SK-N-SH (cell line): Measurements from ENCODE around the gene CCDC50. TPM values are rescaled to one million over a fixed set of nuclear protein-coding genes. Genes with fewer than 3 reads are reported as not detected.

Experiments
- CTCF ChIA-PET: fragments of 300-600, 350-600 bp; formaldehyde crosslinking; extraction: SDS; loops from one replicate; lab custom pipeline; 2021; lab: Yijun Ruan, JAX
- POLR2A ChIA-PET: fragments of 350-600 bp; sonication (Branson Sonifier 250); formaldehyde crosslinking; extraction: SDS; loops from one replicate; lab custom pipeline; 2020; ENCODE audit warnings: antibody characterized with exemption, inconsistent platforms; lab: Yijun Ruan, JAX
- DNase-seq: peaks from one replicate; pipeline ENCODE4 v3.0.0; 2012
- H2AFZ ChIP-seq: fragments of 200-600 bp; sonication (generic); 2 replicates; pipeline ENCODE4 v1.8.1; 2016; ENCODE audit warnings: antibody characterized with exemption, mild to moderate bottlenecking, low read depth
- H3F3A ChIP-seq: fragments of 200-600 bp; sonication (generic); replicated peaks from 2 replicates; pipeline ENCODE3; 2016; ENCODE audit warnings: antibody characterized with exemption, mild to moderate bottlenecking; ENCODE audit not compliant: insufficient read depth
- H3K27ac ChIP-seq, 2 experiments: fragments of 200-500 bp in 1 of 2; fragments of 200-600 bp in 1 of 2; sonication (Bioruptor generic) in 1 of 2; sonication (generic), shearing (Covaris generic) in 1 of 2; 2 replicates each; pipeline versions ENCODE4 v1.5.1 to v1.6.1; 2014 to 2016; ENCODE audit warnings: low read depth in 2 of 2, inconsistent platforms in 1 of 2, low read length in 1 of 2, mild to moderate bottlenecking in 1 of 2, mixed read lengths in 1 of 2
- H3K27me3 ChIP-seq: fragments of 200-600 bp; sonication (generic), shearing (Covaris generic); 2 replicates; pipeline ENCODE4 v1.6.1; 2016; ENCODE audit warnings: mixed run types; ENCODE audit not compliant: insufficient read depth
- H3K36me3 ChIP-seq, 2 experiments: fragments of 200-500 bp in 1 of 2; fragments of 200-600 bp in 1 of 2; sonication (Bioruptor generic) in 1 of 2; sonication (generic) in 1 of 2; replicated peaks in 1 of 2; 2 replicates each; pipeline versions ENCODE3 to v1.5.1; 2014 to 2016; ENCODE audit warnings: low read length in 1 of 2, mild to moderate bottlenecking in 1 of 2; ENCODE audit not compliant: insufficient read depth in 2 of 2, control insufficient read depth in 1 of 2
- H3K4me1 ChIP-seq, 2 experiments: fragments of 200-500 bp in 1 of 2; fragments of 200-600 bp in 1 of 2; sonication (Bioruptor generic) in 1 of 2; sonication (generic), shearing (Covaris generic) in 1 of 2; 2 replicates each; pipeline versions ENCODE4 v1.5.1 to v1.6.1; 2014 to 2016; ENCODE audit warnings: low read depth in 1 of 2, low read length in 1 of 2, mixed run types in 1 of 2; ENCODE audit not compliant: insufficient read depth in 2 of 2, control insufficient read depth in 1 of 2
- H3K4me2 ChIP-seq: fragments of 200-600 bp; sonication (generic), shearing (Covaris generic); 2 replicates; pipeline ENCODE4 v1.6.1; 2017; ENCODE audit warnings: mixed run types
- H3K4me3 ChIP-seq, 2 experiments: fragments of 200-500 bp in 1 of 2; fragments of 200-600 bp in 1 of 2; sonication (Bioruptor generic) in 1 of 2; sonication (generic), shearing (Covaris generic) in 1 of 2; 2 replicates each; pipeline versions ENCODE4 v1.5.1 to v1.8.1; 2014 to 2016; ENCODE audit warnings: low read depth in 2 of 2, inconsistent platforms in 1 of 2, low read length in 1 of 2, mild to moderate bottlenecking in 1 of 2, mixed read lengths in 1 of 2, moderate library complexity in 1 of 2
- H3K79me2 ChIP-seq: fragments of 200-600 bp; sonication (generic); 2 replicates; pipeline ENCODE4 v1.8.1; 2017; ENCODE audit warnings: mild to moderate bottlenecking; ENCODE audit not compliant: insufficient read depth
- H3K9ac ChIP-seq: fragments of 200-600 bp; sonication (generic); 2 replicates; pipeline ENCODE4 v1.6.1; 2017; ENCODE audit warnings: mixed run types
- H3K9me2 ChIP-seq: fragments of 200-600 bp; sonication (generic); 2 replicates; pipeline ENCODE4 v1.6.1; 2017; ENCODE audit warnings: mixed run types
- H3K9me3 ChIP-seq: fragments of 200-600 bp; sonication (generic); 2 replicates; pipeline ENCODE4 v1.6.1; 2017; ENCODE audit warnings: mixed run types, mild to moderate bottlenecking, moderate library complexity
- H4K20me1 ChIP-seq: fragments of 200-600 bp; sonication (generic); 2 replicates; pipeline ENCODE4 v1.6.1; 2017; ENCODE audit warnings: mild to moderate bottlenecking, mixed run types; ENCODE audit not compliant: insufficient read depth
- CHD2 ChIP-seq: fragments of 150-350 bp; IDR thresholded peaks from 2 replicates; pipeline ENCODE4 v1.6.1; 2018; ENCODE audit warnings: low read length; ENCODE audit not compliant: partially characterized antibody
- ELF1 ChIP-seq: IDR thresholded peaks from 2 replicates; pipeline ENCODE4 v1.4.0; 2012
- GABPA ChIP-seq: IDR thresholded peaks from 2 replicates; pipeline ENCODE4 v1.4.0; 2012; ENCODE audit warnings: low read depth, mild to moderate bottlenecking
- JUND ChIP-seq: IDR thresholded peaks from 2 replicates; pipeline ENCODE4 v1.4.0; 2012
- MEF2A ChIP-seq: IDR thresholded peaks from 2 replicates; pipeline ENCODE4 v1.4.0; 2012; ENCODE audit warnings: low read depth, borderline replicate concordance
- PBX3 ChIP-seq: IDR thresholded peaks from 2 replicates; pipeline ENCODE4; 2012
- POLR2AphosphoS5 ChIP-seq: IDR thresholded peaks from 2 replicates; pipeline ENCODE4 v1.6.1; 2012; ENCODE audit warnings: low read depth, low read length
- RAD21 ChIP-seq: IDR thresholded peaks from 2 replicates; pipeline ENCODE4 v1.6.1; 2012; ENCODE audit warnings: mild to moderate bottlenecking, low read length
- RFX5 ChIP-seq: IDR thresholded peaks from 2 replicates; pipeline ENCODE4 v1.6.1; 2012; ENCODE audit warnings: mild to moderate bottlenecking, improper control_type of control experiment, low read length
- TAF1 ChIP-seq: IDR thresholded peaks from 2 replicates; pipeline ENCODE4 v1.6.1; 2012; ENCODE audit warnings: low read depth, mild to moderate bottlenecking, low read length, moderate library complexity, borderline replicate concordance
- TCF12 ChIP-seq: IDR thresholded peaks from 2 replicates; pipeline ENCODE4 v1.4.0; 2012
- USF1 ChIP-seq: IDR thresholded peaks from 2 replicates; pipeline ENCODE4 v1.4.0; 2012; ENCODE audit warnings: low read depth, borderline replicate concordance
- WGBS: methylation state at CpG from one replicate; pipeline ENCODE4 v1.1.6; 2017; ENCODE audit warnings: low lambda C conversion rate; 5-methylcytosine and 5-hydroxymethylcytosine counted together
- polyA plus RNA-seq, 3 experiments: library from polyadenylated mRNA; depleted of rRNA; stranded (reverse); fragments of >200 nt; gene quantifications; 2 replicates each; pipeline ENCODE4 v1.2.3, GENCODE V29; 2012

CCDC50 gene
- polyA plus RNA-seq, 1 of the 3 experiments (the other 2 are of a cell fraction) = 21.9 TPM

GRCh38 chr3:191373327-191373726, 44.1 kb downstream of the CCDC50 start (continued):
- TF ChIP-seq CHD2 = no peak
- no peak for TF ChIP-seq ELF1
- TF ChIP-seq USF1 = no peak
- no peak for TF ChIP-seq RFX5

- no peak for DNase-seq
- POLR2A ChIA-PET = no interaction called here
- WGBS = 69% methylated on average over 7 of the region's 7 CpGs
These were observed 47.4 kb downstream of the CCDC50 start for GRCh38 chr3:191376516-191377141.

GRCh38 chr3:191378142-191378812, 49.1 kb downstream of the CCDC50 start:
- Histone ChIP-seq H3K4me3 (no peak overlapping the region), H3K4me2 (peak overlapping the region; percentile 35), H3K9me3 (no peaks in the 10 kb centered on the region), H2AFZ (no peak overlapping the region), H3K79me2 (no peaks in the 10 kb centered on the region), H4K20me1 (no peaks in the 10 kb centered on the region), H3K27me3 (no peaks in the 10 kb centered on the region), H3K36me3 (peaks cover 46 to 50% of the 10 kb centered on the region in 2 experiments), H3K9me2 (no peaks in the 10 kb centered on the region), H3K4me1 (peaks cover 13 to 22% of the 10 kb centered on the region in 2 experiments; a peak in 2 of 4 replicates), H3F3A (peaks cover 16% of the 10 kb centered on the region), H3K9ac (no peak overlapping the region), H3K27ac (peak overlapping the region in 1 of 2 experiments; percentile 57; a peak in 2 of 4 replicates)
- ChIA-PET CTCF (no interaction called here), POLR2A (no interaction called here)
- TF ChIP-seq POLR2AphosphoS5 = no peak
- peak; percentile 22 for TF ChIP-seq PBX3
- no peak for TF ChIP-seq TAF1
- TF ChIP-seq TCF12 = peak; percentile 19; the same call in 1 of the 2 replicates
- DNase-seq = no peak

More at GRCh38 chr3:191376516-191377141, 47.4 kb downstream of the CCDC50 start:
- Histone ChIP-seq H3K27ac (peak overlapping the region; percentile 6 to 57; a peak in 2 of 4 replicates), H3K4me3 (no peak overlapping the region), H3K4me1 (peaks cover 13 to 22% of the 10 kb centered on the region in 2 experiments; a peak in 2 of 4 replicates), H3K9me3 (no peaks in the 10 kb centered on the region), H2AFZ (no peak overlapping the region), H3K36me3 (peaks cover 37 to 52% of the 10 kb centered on the region in 2 experiments), H3K27me3 (no peaks in the 10 kb centered on the region), H3K4me2 (peak overlapping the region; percentile 19; the same call in 1 of the 2 replicates), H3K79me2 (no peaks in the 10 kb centered on the region; the same call in 1 of the 2 replicates), H4K20me1 (no peaks in the 10 kb centered on the region), H3K9me2 (no peaks in the 10 kb centered on the region), H3K9ac (no peak overlapping the region), H3F3A (peaks cover 15% of the 10 kb centered on the region)
- 0 out of 2 replicates have a peak, but pooled peaks have one; percentile 20 for TF ChIP-seq JUND
- no peak for TF ChIP-seq RAD21
- no peak for TF ChIP-seq RFX5
- no peak for TF ChIP-seq MEF2A
- TF ChIP-seq GABPA = no peak
- CTCF ChIA-PET = interaction anchor here (1.1 kb wide), 1 partner anchor 10 kb away, joined by 4 read pairs; no protein-coding TSS in a partner anchor
